HG02884 (cell line): Measurements from ENCODE around the gene CGAS.
A peak's percentile ranks its signal among the peaks of the same experiment; 100 is the strongest.
"Not testable (repeated sequence)": the region's sequence is repeated elsewhere in the genome, so short reads cannot be mapped to it uniquely, and the experiment has no call there.

Experiments
- ATAC-seq: cut with Tn5 transposase; IDR thresholded peaks from one replicate; pipeline ENCODE4 v1.9.1; 2021; ENCODE audit warnings: mild to moderate bottlenecking, moderate library complexity; ENCODE audit not compliant: unreplicated experiment

Gene CGAS

GRCh38 chr6:73452107-73452461 is at the start of gene CGAS:
TSS of gene CGAS (minus strand) at chr6:73452297. CDS start at chr6:73452181, 116 bp downstream.
- ATAC-seq, result peak; percentile 63

GRCh38 chr6:73497915-73498314 is 45.8 kb upstream of the CGAS start:
- ATAC-seq, result no peak

DNA sequence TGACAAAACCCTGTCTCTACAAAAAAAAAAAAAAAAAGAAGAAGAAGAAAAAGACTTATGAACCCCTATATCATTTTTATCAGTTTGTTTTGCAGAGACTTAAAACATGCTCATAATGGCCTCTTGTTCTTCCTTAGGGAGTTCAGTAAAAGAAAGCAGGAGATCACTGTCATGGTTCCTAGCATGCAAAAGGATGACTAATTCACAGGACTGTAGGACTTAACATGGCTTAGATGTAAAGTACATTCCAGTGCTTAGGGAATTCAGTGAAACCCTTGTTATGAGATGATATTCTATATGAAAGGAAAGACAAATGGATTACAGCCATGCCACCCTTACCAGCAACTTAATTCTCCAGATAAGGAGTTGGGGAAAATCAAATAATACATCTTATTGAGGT is 39.3 kb upstream of the CGAS start:
- ATAC-seq, result no peak

DNA sequence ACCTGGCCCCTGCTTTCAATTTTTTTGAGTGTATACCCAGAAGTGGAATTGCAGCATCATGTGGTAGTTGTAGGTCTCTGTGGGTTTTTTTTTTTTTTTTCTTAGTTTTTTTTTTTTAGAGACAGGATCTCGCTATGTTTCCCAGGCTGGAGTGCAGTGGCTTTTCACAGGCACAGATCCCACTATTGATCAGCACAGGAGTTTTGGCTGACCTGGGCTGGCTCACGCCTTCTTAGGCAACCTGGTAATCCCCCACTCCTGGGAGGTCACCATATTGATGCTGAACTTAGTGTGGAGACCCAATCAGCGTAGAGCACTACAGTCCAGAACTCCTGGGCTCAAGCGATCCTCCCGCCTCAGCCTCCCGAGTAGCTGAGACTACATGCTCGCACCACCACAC is 35.4 kb upstream of the CGAS start:
- ATAC-seq, result no peak

DNA sequence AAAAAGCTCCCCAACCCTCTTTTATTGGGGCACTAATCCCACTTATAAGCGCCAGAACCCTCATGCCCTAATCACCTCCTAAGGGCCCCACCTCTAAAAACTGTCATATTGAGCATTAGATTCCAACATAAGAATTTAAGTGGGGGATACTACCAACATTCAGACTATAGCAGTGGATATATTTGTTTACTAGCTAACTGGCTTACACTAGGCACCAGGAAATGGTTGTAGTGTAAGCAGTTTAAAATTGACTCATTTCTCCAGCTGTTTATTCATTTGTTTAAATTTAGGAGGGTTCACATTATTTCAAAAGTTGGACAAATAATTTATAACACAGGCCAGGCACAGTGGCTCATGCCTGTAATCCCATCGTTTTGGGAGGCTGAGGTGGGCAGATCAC is 32.3 kb upstream of the CGAS start:
- ATAC-seq, result no peak

GRCh38 chr6:73481969-73482368 is 29.9 kb upstream of the CGAS start:
- no peak for ATAC-seq

DNA sequence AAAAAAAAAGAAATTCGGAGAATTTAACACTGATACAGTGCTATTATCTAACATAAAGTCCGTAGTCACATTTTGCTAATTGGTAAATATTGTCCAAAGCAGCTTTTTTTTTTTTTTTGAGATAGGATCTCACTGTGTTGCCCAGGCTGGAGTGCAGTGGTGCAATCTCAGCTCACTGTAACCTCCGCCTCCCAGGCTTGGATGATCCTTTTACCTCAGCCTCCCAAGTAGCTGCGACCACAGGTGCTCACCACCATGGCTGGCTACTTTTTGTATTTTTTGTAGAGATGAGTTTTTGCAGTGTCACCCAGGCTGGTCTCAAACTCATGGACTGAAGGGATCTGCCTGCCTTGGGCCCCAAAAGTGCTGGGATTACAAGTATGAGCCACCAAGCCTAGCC is 25.3 kb upstream of the CGAS start:
- ATAC-seq, result no peak

DNA sequence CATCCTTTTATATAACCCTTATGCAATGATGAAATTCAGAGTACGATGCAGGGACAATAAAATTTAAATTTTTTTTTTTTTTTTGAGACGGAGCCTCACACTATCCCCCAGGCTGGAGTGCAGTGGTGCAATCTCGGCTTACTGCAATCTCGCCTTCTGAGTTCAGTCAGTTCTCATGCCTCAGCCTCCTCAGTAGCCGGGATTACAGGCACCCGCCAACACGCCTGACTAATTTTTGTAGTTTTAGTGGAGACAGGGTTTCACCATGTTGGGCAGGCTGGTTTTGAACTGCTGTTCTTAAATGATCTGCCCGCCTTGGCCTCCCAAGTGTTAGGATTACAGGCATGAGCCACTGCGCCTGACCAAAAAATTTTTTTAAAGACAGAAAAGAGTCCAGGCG is 24.6 kb upstream of the CGAS start:
- ATAC-seq, result no peak

DNA sequence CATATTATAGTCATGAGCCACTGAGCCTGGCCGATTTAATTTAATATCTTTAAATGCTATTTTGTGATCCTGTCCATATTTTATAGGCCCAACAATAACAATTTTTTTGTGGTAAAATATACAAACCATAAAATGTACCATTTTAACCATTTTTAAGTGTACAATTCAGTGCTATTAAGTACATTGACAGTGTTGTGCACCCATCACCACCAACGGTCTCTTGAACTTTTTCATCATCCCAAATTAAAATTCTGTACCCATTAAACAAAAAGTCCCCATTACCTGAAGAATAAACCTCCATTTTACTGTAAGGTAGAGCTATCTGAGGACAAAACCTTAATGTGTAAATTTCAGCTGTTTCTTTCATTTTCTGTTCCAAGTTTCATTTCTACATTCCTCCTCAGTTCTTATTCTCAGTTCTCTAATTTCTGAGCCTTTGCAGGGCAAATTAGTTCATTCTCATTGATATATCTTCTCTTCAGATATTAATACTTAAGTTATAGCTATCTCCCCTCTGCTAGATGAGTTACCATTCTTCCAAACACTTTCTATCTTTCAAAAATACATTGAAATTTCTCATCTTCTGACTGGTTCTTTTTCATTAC is 19.7 kb upstream of the CGAS start:
- ATAC-seq, result peak; percentile 96

DNA sequence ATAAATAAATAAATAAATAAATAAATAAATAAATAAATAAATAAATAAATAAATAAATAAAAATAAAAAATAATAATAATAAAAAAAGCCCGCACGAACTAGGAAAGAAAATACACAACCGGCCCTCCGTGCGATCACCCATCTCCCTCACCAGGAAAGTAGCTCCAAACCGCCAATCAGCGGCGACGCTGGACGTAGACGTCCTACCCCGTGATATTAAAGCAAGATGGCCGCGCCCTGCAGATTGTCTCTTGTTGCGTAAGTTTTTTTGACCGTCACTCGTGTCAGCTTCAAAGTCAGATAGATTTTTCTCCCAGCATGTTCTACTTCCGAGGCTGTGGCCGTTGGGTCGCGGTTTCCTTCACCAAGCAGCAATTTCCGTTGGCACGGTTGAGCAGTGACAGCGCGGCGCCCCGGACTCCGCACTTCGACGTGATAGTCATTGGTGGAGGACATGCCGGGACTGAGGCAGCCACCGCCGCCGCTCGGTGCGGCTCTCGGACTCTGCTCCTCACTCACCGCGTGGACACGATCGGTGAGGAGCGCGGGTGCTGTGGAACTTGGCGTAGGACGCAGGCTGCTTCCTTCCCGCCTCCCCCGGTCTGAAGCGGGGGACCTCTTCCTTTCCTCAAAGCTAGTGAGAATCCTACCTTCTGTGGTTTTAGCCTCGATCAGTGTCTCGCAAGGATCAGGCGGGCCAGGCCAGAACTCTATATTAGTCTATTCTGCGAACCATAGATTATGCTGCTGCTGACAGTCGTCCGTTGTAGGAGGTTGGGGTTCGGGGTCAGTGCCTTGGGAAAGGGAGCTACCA is 9.6 kb upstream of the CGAS start, which contains the start of gene MTO1:
MTO1 (plus strand) TSS at position 201 of the 814 bp plus-strand sequence; CDS start at position 319, 118 bp downstream.
- peak; percentile 95 for ATAC-seq

- ATAC-seq, result no peak
Measured at GRCh38 chr6:73460056-73460455, 8.0 kb upstream of the CGAS start.

GRCh38 chr6:73459474-73459873 is 7.4 kb upstream of the CGAS start:
- ATAC-seq, result not testable (repeated sequence)

DNA sequence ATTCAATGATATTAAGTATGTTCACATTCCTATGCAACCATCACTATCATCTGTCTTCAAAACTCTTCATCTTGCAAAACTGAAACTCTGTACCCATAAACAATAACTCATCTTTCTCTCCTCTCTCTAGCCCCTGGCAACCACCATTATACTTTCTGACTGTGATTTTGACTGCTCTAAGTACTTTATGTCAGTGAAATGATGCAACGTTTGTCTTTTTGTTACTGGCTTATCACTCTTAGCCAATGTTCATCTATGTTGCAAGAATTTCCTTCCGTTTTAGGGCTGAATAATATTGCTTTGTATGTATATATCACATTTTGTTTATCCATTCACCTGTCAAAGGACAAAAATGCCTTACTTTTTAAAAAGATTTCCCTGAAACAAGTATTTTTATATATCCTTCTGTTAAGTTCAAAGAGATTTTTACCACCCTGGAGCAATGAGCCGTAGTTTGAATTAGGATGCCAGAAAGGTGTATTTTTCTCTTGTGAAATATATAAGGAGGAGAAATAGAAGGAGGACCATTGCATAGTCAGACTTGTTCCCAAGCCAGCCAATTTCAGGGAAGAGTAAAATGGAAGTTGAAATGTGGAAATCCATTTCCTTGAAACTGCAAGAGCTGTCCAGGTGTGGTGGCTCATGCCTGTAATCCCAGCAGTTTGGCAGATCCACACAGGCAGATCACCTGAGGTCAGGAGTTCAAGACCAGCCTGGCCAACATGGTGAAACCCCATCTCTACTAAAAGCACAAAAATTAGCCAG is 4.0 kb upstream of the CGAS start:
- ATAC-seq, result no peak

GRCh38 chr6:73451223-73452106 is 632 bp downstream of the CGAS start:
- peak; percentile 46 for ATAC-seq

GRCh38 chr6:73443555-73443954 is 8.5 kb downstream of the CGAS start:
- no peak for ATAC-seq

DNA sequence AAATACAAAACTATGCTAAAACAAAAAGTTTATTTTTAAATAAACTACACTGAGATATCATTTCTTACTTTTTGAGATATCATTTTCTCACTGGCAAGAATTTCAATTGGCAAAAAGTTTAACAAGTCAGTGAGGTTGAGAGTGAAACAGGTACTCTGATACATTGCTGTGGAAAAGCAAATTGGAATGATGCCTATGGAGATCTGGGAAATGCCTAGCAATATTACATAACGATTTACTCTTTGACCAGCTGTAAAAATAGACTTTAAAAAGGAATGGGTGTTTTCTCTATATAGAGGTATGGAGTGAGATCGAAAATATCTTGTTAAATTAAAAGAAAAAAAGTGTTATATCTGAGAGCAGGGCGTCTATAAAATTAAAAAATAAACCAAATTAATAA is 16.9 kb downstream of the CGAS start:
- no peak for ATAC-seq

- no peak for ATAC-seq
Measured at GRCh38 chr6:73421534-73421933, 30.6 kb downstream of the CGAS start.

GRCh38 chr6:73418081-73418741 is 33.9 kb downstream of the CGAS start:
- ATAC-seq, result no peak

DNA sequence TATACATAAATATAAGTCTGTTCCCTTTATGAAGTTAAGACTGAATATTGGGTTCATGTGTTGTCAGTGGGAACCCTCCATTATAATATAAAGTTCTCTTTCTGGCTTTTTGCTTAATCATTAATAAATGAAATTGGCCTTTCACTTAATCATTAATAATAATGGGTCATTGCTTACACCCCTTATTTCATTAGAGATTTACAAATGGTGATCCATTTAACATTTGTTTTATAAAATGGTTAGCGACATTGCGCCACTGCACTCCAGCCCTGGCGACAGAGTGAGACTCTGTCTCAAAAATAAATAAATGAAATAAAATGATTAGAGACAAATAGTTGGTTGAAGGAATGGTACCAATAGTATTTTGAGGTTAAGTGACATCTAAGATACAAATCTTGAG is 39.0 kb downstream of the CGAS start:
- ATAC-seq, result no peak

DNA sequence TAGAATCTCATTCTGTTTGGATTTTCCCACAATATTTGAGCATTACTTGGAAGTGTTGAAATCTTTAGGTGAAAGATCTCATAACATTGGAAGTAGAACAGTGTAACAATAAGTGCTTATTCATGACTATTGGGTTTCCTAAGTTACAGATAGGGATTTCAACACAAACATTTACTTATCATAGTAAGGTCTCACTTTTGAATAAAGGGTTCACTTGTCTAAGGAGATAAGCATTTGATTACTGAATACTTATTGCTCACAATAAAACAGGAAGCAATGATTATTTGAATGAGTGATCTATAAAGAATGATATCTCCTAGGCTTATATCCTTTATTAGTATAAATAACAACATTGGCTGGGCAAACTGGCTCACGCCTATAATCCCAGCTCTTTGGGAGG is 42.7 kb downstream of the CGAS start:
- no peak for ATAC-seq
